Superior temporal gyrus (tissue), 1 donor: ENCODE measurements around the gene PTPRN2.

ENCODE experiments used
- DNase-seq: peaks from one replicate; pipeline ENCODE4 v3.0.0-alpha.2; 2016; ENCODE audit errors: extremely low spot score

Gene PTPRN2

GRCh38 chr7:157890921-157891401, 696.7 kb downstream of the PTPRN2 start:
- DNase-seq = no peak

- no peak for DNase-seq
Measured at GRCh38 chr7:157889480-157889879, 698.1 kb downstream of the PTPRN2 start.

- no peak for DNase-seq
Measured at GRCh38 chr7:157888579-157888978, 699.0 kb downstream of the PTPRN2 start.

- no peak for DNase-seq
Measured at GRCh38 chr7:157887400-157887799, 700.2 kb downstream of the PTPRN2 start.

- DNase-seq = no peak
Measured at GRCh38 chr7:157886711-157887110, 700.9 kb downstream of the PTPRN2 start.

GRCh38 chr7:157886266-157886665, 701.4 kb downstream of the PTPRN2 start:
- DNase-seq = no peak

- no peak for DNase-seq
Measured at GRCh38 chr7:157885140-157885539, 702.5 kb downstream of the PTPRN2 start.

- DNase-seq = no peak
Measured at GRCh38 chr7:157884461-157885062, 703.1 kb downstream of the PTPRN2 start.

- DNase-seq = no peak
Measured at GRCh38 chr7:157881048-157881771, 706.4 kb downstream of the PTPRN2 start.

GRCh38 chr7:157879391-157879790, 708.2 kb downstream of the PTPRN2 start:
- DNase-seq = no peak

GRCh38 chr7:157877298-157878090, 710.1 kb downstream of the PTPRN2 start:
- DNase-seq = no peak

GRCh38 chr7:157876469-157877285, 710.9 kb downstream of the PTPRN2 start:
- DNase-seq = no peak

- DNase-seq = no peak
Measured at GRCh38 chr7:157875230-157876179, 712.1 kb downstream of the PTPRN2 start.

- DNase-seq = no peak
Measured at GRCh38 chr7:157874870-157875229, 712.8 kb downstream of the PTPRN2 start.

- no peak for DNase-seq
Measured at GRCh38 chr7:157874208-157874816, 713.3 kb downstream of the PTPRN2 start.

- no peak for DNase-seq
Measured at GRCh38 chr7:157873664-157874063, 714.0 kb downstream of the PTPRN2 start.

- no peak for DNase-seq
Measured at GRCh38 chr7:157873181-157873580, 714.4 kb downstream of the PTPRN2 start.

GRCh38 chr7:157872447-157872846, 715.2 kb downstream of the PTPRN2 start:
- no peak for DNase-seq

- no peak for DNase-seq
Measured at GRCh38 chr7:157871681-157872080, 715.9 kb downstream of the PTPRN2 start.

GRCh38 chr7:157870644-157871290, 716.9 kb downstream of the PTPRN2 start:
- DNase-seq = no peak
